HK-2 (cell line): ENCODE results near the gene COX19.

ENCODE experiments used
- DNase-seq: peaks from one replicate; pipeline ENCODE4 v3.0.0-alpha.2; 2018; ENCODE audit not compliant: unreplicated experiment

COX19 gene, protein sequence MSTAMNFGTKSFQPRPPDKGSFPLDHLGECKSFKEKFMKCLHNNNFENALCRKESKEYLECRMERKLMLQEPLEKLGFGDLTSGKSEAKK

GRCh38 chr7:974820-975681, at the start of gene COX19:
Gene COX19 (minus strand): TSS chr7:975549. CDS start chr7:975509, 40 bp downstream.
- peak; percentile 90 for DNase-seq

DNA sequence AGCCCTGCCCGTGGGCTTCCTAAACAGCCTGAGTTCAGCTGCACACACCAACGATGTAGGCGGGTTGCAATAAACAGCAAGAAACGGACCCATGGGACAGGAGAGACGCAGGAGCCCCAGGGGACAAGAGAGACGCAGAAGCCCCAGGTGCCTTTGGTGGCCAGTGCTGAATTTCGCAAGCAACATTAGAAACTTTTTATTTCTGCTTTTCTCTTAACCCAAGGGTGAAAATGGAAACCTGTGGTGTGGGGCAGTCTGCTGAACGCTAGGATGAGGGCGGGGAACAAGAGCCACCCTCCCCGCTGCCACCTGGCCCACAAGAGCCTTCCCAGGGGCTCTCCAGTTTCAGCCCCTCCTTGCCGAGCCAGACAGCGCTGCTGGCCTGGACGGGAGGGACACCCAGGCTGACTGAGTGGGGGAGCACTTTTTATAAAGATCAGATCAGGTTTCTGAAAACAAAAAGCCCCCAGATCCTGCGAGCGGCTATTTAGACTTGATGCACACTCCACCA, 49.0 kb upstream of the COX19 start:
- DNase-seq: no peak

DNA sequence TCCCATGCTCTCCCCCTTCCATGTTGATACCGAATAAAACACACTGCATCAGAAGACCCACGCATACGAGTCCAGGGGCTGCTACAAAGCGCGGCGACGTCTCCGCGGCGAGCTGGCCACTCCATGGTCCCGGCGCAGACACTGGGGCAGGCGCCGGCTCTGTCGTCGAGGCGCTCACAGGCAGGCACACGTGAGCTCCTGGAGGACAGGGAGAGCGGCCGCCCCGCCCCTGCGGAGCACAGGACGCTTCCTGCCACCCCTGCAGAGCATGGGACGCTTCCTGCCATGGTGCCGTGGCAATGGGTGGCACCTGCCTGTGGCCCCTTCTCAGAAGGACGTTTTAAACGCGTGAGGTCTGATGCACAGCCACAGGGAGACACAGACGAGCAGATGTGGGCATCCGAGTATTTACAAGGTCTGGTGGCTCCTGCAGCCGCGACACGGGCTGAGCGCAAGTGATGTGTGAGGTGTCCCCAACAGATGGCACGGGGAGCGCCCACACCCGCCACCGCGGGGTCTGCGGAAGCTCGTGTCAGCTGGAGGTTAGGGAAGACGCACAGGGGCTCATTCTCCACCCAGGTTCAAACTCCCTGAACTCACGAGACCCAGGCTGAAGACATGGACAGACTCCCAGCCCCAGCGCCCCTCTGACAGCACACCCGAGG, 47.6 kb upstream of the COX19 start:
- no peak for DNase-seq

DNA sequence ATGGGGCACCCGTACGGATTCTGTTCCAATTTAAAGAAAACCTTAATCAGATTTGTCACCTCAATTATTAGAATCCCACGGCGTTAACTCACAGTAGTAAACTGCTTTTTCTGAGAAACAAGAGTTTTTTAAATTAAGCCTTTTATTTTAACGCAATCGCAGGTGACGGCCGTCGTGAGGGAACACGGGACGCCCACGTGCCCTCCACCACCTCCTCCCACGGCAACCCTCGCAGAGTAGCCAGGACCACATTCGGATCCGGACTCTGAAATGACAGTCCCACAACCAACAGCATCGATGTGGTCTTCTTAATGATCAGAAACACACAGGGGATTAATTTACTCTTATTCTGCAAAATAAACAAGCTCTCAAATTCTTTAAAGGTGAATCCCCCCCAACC, 47.0 kb upstream of the COX19 start:
- no peak for DNase-seq

- DNase-seq: no peak
Observed at GRCh38 chr7:1021931-1022330, 46.6 kb upstream of the COX19 start.

GRCh38 chr7:1021366-1021765, 46.0 kb upstream of the COX19 start:
- no peak for DNase-seq

- DNase-seq: no peak
Observed at GRCh38 chr7:1020849-1021251, 45.5 kb upstream of the COX19 start.

- no peak for DNase-seq
Observed at GRCh38 chr7:1019789-1020610, 44.7 kb upstream of the COX19 start.

DNA sequence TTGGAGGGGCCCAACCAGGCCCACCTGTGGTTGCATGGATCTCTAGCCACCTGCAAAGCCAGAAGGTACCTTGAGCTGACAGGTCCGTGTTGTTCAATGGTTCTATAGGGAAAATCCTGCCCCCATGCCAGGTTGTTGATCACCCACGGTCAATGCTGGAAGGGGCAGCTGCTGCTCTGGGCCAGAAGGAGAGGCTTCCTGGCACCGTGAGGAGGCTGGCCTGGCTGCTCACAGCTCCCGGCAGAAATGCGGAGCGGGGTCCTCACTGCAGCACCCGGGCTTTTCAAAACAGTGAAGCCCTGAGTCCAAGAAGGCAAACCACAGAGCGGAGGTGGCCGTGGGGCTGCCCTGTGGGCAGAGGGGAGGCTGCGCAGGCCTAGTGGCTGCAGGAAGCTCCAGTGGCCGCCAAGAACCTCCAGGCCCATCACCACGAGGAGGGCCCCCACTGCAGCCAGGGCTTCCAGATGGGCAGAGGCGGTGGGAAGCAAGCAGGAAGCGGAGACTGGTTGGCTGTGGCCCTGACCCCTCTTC, 44.0 kb upstream of the COX19 start:
- no peak for DNase-seq

DNA sequence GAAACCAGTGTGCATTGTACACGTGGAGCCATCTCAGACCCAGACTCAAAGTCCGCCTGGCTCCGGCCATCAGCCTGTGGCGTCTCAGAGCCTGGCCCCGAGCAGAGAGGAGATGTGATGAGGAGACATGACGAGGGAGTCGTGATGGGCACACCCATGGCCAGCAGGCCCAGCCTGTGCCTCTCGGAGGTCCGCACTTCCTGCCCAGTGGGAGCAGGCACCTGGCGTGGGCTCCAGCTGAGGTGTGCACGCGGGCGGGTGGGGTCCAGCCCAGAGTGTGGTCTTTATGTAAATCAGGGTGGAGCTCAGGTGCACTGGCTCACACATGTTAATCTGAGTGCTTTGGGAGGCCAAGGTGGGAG, 43.0 kb upstream of the COX19 start:
- DNase-seq: no peak

DNA sequence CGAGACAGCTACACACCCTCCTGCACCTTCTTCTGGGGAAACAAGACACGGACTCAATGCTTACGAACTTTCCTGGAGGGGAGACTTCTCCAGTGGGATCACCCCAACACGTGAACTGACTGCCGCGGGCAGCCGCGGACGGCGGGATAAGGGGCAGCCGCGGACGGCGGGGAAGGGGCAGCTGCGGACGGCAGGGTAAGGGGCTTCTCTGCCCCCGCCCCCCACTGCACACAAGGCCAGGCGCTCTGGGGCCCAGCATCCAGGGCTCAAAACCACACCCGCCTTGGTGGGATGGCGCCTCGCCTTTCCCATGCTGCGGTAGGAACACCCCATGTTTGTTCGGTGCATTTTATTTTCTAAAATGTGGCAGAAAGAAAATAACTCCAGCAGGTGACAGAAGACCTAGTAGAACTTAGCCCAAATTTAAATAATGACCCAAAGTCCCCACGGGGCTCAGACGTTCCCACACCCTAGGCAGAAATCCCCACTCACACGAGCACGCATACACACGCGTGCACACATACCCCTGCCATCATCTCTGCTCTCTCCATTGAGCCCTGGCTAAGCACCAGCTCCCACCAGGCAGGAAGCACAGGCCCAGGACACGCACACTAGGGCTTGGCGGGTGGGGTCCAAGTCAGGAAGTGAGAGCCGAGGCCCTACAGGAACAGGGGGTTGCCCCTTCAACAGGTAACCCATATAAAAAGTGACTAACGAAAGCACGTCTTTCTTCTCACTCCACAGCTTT, 42.4 kb upstream of the COX19 start:
- DNase-seq: no peak

- DNase-seq: no peak
Observed at GRCh38 chr7:1016577-1017531, 41.5 kb upstream of the COX19 start.

DNA sequence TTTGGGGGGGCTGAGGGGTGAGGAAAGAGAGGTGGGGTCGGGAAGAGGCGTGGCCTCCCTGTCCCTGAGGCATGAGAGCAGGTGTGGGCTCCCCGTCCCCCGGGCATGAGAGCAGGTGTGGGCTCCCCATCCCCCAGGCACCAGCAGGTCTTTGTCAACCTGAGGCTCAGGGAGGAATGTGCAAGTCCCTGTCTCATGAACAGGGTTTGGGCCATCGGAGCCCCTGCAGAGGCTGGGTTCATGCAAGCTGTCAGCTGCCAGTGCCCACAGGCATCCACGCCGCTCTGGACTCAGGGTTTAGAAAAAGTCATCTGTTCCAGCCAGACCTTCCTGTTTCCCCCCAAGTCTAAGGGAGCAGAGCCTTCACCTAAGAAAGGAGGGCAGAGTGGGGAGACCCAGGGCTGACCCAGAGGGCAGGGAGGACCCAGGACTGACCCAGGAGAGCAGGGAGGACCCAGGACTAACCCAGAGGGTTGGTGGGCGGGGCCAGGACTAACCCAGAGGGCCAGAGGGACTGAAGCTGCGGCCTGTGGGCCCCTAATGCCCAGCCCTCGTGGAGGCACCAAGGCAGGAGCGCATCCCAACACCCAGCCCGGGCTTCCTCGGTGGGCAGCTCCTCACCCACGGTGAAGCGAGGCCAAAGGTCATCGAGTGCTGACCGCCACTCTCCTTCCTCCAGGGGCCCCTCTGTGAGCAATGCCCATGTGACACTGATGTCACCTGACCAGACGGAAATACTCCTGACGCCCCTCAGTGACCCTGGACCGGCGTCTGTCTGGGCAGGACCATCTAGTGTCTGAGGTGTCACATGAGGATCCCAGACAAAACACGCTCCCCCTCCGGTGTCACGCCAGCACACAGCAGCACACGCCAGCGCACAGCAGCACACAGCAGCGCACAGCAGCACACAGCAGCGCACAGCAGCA, 40.1 kb upstream of the COX19 start:
- no peak for DNase-seq

DNA sequence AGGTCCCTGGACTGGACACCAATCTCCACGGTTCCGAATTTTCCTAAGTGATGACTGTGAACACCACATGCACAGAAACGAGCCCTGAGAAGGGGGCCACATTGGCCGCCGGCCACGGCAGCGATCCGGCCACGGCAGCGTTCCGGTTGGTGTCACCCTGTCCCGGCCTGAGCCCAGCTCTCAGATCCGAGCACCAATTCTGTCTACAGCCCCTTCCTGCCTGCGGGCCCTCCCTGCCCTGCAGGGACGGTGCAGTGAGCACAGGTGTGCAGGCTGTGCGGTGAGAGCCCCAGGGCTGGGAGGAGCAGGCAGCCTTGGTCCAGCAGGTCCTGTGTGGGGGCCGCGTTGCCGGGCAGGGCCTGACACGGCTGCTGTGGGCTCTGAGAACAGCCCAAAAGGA, 39.3 kb upstream of the COX19 start:
- DNase-seq: no peak

DNA sequence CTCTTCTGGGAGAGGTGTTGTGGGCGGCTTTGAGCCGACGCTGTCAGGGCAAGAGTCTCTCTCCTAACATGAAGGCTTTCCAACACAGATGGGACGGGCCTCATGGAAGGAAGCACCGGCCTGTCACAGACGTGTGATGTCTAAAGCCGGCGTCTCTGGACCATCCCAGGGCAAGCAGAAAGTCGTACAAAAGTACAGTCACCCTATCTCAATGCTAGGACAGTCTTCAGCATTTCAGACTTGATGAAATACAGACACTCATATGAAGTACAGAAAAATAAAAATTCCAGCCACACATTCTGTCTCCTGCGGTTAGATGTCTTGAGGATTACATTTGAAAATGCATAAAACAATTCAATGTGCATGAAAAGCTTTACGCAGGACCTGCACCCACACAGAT, 38.2 kb upstream of the COX19 start:
- no peak for DNase-seq

- no peak for DNase-seq
Observed at GRCh38 chr7:1012716-1013095, 37.4 kb upstream of the COX19 start.

GRCh38 chr7:1012004-1012715, 36.8 kb upstream of the COX19 start:
- DNase-seq: no peak

DNA sequence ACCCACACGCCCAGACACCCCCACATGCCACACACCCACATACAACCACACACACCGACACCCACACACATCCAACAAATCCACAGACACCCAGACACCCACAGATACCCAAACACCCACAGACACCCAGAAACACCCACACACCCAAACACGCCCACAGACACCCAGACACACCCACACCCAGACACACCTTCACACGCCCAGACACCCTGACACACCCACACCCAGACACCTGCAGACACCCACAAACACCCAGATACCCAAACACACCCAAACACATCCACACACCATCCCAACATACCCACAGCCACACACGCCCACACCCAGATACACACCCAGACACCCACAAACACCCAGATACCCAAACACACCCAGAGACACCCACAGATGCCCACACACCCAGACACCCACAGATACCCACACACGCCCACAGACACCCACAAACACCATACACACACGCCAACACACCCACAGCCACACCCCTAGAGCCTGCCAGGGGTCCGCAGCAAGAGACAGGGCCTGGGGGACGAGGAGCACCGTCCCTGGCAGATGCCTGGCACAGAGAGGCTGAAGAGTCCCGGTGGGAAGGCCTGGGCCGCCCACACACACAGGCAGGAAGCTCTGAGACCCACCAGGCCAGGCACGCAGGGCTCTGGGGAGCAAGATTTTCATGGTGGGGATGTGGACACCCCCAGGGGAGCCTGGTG, 36.1 kb upstream of the COX19 start:
- no peak for DNase-seq
